Brain microvascular endothelial cell (primary cell): ENCODE measurements around the gene CADM1.

Source experiments
- DNase-seq: peaks from one replicate; pipeline ENCODE4 v3.0.0-alpha.2; 2020
- H3K27ac ChIP-seq: fragments of 250-450 bp; sonication (Bioruptor Pico); 2 replicates; pipeline ENCODE4 v1.5.1; 2020; ENCODE audit warnings: mild to moderate bottlenecking, moderate library complexity
- H3K27me3 ChIP-seq: fragments of 250-450 bp; sonication (Bioruptor Pico); replicated peaks from 2 replicates; pipeline ENCODE4 v1.5.1; 2020; ENCODE audit warnings: mild to moderate bottlenecking
- H3K36me3 ChIP-seq: fragments of 250-450 bp; sonication (Bioruptor Pico); replicated peaks from 2 replicates; pipeline ENCODE4 v1.5.1; 2020; ENCODE audit warnings: mild to moderate bottlenecking
- H3K4me3 ChIP-seq: 2 replicates; pipeline ENCODE4 v1.5.1; 2011; ENCODE audit warnings: low read depth, mild to moderate bottlenecking, control low read depth, low read length, moderate library complexity
- in situ Hi-C: cut with HindIII; loops from 2 replicates; pipeline ENCODE4 v1.10.0; 2017; ENCODE audit warnings: low sequenced_read_pairs, low pct_ligation_motif_present
- TF ChIP-seq, protein P1 (sequence below): IDR thresholded peaks from 2 replicates; pipeline ENCODE4 v1.5.1; 2011; ENCODE audit warnings: low read depth, mild to moderate bottlenecking, moderate library complexity, low read length, control low read depth, inconsistent platforms; ENCODE audit errors: missing control alignments

The CADM1 gene

GRCh38 chr11:115504276-115505158, at the start of gene CADM1:
Gene CADM1, minus strand, starts transcription at chr11:115504415.
- Histone ChIP-seq H3K27ac (no peak within 1 kb of the TSS), H3K27me3 (peaks cover 46% of the 10 kb centered on the region), H3K36me3 (no peaks in the 10 kb centered on the region), H3K4me3 (peak within 1 kb of the TSS; percentile 70)
- DNase-seq: peak; percentile 38
- in situ Hi-C loops: no loop called here
- TF ChIP-seq, protein P1, sequence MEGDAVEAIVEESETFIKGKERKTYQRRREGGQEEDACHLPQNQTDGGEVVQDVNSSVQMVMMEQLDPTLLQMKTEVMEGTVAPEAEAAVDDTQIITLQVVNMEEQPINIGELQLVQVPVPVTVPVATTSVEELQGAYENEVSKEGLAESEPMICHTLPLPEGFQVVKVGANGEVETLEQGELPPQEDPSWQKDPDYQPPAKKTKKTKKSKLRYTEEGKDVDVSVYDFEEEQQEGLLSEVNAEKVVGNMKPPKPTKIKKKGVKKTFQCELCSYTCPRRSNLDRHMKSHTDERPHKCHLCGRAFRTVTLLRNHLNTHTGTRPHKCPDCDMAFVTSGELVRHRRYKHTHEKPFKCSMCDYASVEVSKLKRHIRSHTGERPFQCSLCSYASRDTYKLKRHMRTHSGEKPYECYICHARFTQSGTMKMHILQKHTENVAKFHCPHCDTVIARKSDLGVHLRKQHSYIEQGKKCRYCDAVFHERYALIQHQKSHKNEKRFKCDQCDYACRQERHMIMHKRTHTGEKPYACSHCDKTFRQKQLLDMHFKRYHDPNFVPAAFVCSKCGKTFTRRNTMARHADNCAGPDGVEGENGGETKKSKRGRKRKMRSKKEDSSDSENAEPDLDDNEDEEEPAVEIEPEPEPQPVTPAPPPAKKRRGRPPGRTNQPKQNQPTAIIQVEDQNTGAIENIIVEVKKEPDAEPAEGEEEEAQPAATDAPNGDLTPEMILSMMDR: peak; percentile 79

- DNase-seq: no peak
- no peaks in the 10 kb centered on the region for H3K27me3 ChIP-seq
- H3K27ac ChIP-seq: no peak overlapping the region
- TF ChIP-seq, protein P1: no peak
- H3K4me3 ChIP-seq: no peak overlapping the region
- in situ Hi-C loops: no loop called here
- no peaks in the 10 kb centered on the region for H3K36me3 ChIP-seq
Observed at GRCh38 chr11:115552773-115553438, 48.7 kb upstream of the CADM1 start.

GRCh38 chr11:115552151-115552772, 48.0 kb upstream of the CADM1 start:
- no peak for DNase-seq
- H3K27ac ChIP-seq: no peak overlapping the region

GRCh38 chr11:115550291-115551059, 46.3 kb upstream of the CADM1 start:
- no peaks in the 10 kb centered on the region for H3K27me3 ChIP-seq
- H3K4me3 ChIP-seq: no peak overlapping the region
- DNase-seq: no peak
- TF ChIP-seq, protein P1: no peak
- no peak overlapping the region for H3K27ac ChIP-seq
- no peaks in the 10 kb centered on the region for H3K36me3 ChIP-seq
- in situ Hi-C loops: no loop called here

More at GRCh38 chr11:115552151-115552772, 48.0 kb upstream of the CADM1 start:
- no peaks in the 10 kb centered on the region for H3K36me3 ChIP-seq
- in situ Hi-C loops: no loop called here
- no peak overlapping the region for H3K4me3 ChIP-seq
- no peaks in the 10 kb centered on the region for H3K27me3 ChIP-seq
- TF ChIP-seq, protein P1: no peak

- H3K27me3 ChIP-seq: no peaks in the 10 kb centered on the region
- no peak for DNase-seq
- no peak overlapping the region for H3K4me3 ChIP-seq
- TF ChIP-seq, protein P1: no peak
- H3K27ac ChIP-seq: no peak overlapping the region
- H3K36me3 ChIP-seq: no peaks in the 10 kb centered on the region
- in situ Hi-C loops: no loop called here
Observed at GRCh38 chr11:115548878-115549528, 44.8 kb upstream of the CADM1 start.
